ENCODE results near the gene CEACAM16.

DNA sequence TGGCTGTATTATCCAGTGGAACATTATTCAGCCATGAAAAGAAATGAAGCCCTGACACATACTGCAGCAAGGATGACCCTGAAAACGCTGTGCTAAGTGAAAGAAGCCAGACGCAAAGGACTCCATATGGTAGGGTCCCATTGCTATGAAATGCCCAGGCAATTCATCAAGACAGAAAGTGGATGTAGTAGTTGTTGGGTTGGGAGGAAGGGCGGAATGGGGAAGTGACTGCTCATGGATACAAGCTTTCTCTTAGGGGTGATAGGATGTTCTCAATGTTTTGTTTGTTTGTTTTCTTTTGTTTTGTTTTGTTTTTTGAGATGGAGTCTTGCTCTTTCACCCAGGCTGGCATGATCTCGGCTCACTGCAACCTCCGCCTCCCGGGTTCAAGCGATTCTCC, 11.1 kb upstream of the CEACAM16 start:
- no peak for TF ChIP-seq POLR2AphosphoS5 (IDR thresholded peaks at IDR 0.05; ENCODE audit: borderline replicate concordance, low read depth, low read length)
- TF ChIP-seq EZH2 (IDR thresholded peaks at IDR 0.05) = no peak

All from SK-N-MC (cell line).